ENCODE data around the gene MTCL1.

- TF ChIP-seq, protein P1, sequence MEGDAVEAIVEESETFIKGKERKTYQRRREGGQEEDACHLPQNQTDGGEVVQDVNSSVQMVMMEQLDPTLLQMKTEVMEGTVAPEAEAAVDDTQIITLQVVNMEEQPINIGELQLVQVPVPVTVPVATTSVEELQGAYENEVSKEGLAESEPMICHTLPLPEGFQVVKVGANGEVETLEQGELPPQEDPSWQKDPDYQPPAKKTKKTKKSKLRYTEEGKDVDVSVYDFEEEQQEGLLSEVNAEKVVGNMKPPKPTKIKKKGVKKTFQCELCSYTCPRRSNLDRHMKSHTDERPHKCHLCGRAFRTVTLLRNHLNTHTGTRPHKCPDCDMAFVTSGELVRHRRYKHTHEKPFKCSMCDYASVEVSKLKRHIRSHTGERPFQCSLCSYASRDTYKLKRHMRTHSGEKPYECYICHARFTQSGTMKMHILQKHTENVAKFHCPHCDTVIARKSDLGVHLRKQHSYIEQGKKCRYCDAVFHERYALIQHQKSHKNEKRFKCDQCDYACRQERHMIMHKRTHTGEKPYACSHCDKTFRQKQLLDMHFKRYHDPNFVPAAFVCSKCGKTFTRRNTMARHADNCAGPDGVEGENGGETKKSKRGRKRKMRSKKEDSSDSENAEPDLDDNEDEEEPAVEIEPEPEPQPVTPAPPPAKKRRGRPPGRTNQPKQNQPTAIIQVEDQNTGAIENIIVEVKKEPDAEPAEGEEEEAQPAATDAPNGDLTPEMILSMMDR (IDR thresholded peaks at IDR 0.05), result no peak
- TF ChIP-seq POLR2A (IDR thresholded peaks at IDR 0.05), result no peak
Observed at GRCh38 chr18:8826514-8826913, 121.2 kb downstream of the MTCL1 start.

All from right lobe of liver (tissue), 4 donors.